GM20000 (cell line): Measurements from ENCODE around the gene AFTPH.

Experiments
- DNase-seq: peaks from one replicate; pipeline ENCODE4 v3.0.0; 2012; ENCODE audit warnings: low spot score
- CTCF ChIP-seq: IDR thresholded peaks from 2 replicates; pipeline ENCODE4 v1.5.1; 2012; ENCODE audit warnings: mild to moderate bottlenecking, control low read depth; ENCODE audit errors: extremely low read depth, missing control alignments

Gene AFTPH

GRCh38 chr2:64608867-64609226 is 84.7 kb downstream of the AFTPH start:
- no peak for TF ChIP-seq CTCF
- no peak for DNase-seq

- DNase-seq = peak; percentile 94
- peak; percentile 85 for TF ChIP-seq CTCF
These were observed 85.3 kb downstream of the AFTPH start for GRCh38 chr2:64609227-64609941.

GRCh38 chr2:64609942-64610281 is 85.8 kb downstream of the AFTPH start:
- TF ChIP-seq CTCF = no peak
- no peak for DNase-seq

- TF ChIP-seq CTCF = no peak
- DNase-seq = no peak
These were observed 86.3 kb downstream of the AFTPH start for GRCh38 chr2:64610316-64610855.

- no peak for TF ChIP-seq CTCF
- no peak for DNase-seq
These were observed 88.6 kb downstream of the AFTPH start for GRCh38 chr2:64612575-64613195.

GRCh38 chr2:64613276-64613675 is 89.1 kb downstream of the AFTPH start:
- TF ChIP-seq CTCF = no peak
- no peak for DNase-seq

GRCh38 chr2:64615192-64615763 is 91.2 kb downstream of the AFTPH start:
- TF ChIP-seq CTCF = no peak
- no peak for DNase-seq
